ENCODE results near the gene TRAF1. TPM values are rescaled to one million over a fixed set of nuclear protein-coding genes. Genes with fewer than 3 reads are reported as not detected.

TRAF1 gene
- total and polyA plus RNA-seq, 2 donors (not counting 1 experiment from before 2014, with no cell fraction given), result 12.2 to 19.5 TPM

DNA sequence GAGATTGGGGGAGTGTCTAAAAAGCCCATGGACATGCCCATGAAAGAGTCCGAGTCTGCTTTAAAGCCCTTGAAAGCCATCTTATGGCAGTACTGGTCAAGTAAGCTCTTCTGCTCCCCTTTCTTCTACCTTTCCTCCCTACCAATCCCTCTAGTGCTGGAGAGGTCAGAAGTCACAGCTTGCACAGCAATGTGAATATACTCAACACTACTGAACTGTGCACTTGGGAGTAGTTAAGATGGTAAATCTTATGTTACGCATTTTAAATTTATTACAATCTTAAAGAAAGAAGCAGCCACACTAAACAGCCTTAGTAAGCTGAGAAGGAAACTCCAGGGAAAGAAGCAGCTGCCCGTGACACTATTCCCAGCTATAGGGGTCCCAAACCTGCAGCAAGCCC lies 12.3 kb upstream of the TRAF1 start:
- no peak overlapping the region for H3K4me2 ChIP-seq (replicated peaks; ENCODE audit: low read depth, low read length, poor library complexity, severe bottlenecking)
- no peak overlapping the region for H2AFZ ChIP-seq (ENCODE audit: insufficient read depth, low read depth, low read length, poor library complexity, severe bottlenecking)
- ATAC-seq (ENCODE audit: low read depth) (no peak), DNase-seq (no peak)
- Mint-ChIP-seq H3K4me3 (no peak overlapping the region), H3K9me3 (ENCODE audit: insufficient read depth) (no peaks in the 10 kb centered on the region), H3K27ac (no peak overlapping the region), H3K4me1 (peaks cover 31% of the 10 kb centered on the region), H3K27me3 (no peaks in the 10 kb centered on the region)
- no peaks in the 10 kb centered on the region for H3K36me3 ChIP-seq (replicated peaks in 1 of 2; ENCODE audit: control extremely low read depth in 1 of 2, control insufficient read depth in 1 of 2, extremely low read depth in 1 of 2, insufficient read depth in 2 of 2, low read length in 1 of 2)
- H3K27me3 ChIP-seq (replicated peaks in 1 of 4; ENCODE audit: control extremely low read depth in 1 of 4, control insufficient read depth in 3 of 4, insufficient read depth in 4 of 4, low read length in 3 of 4), result no peaks in the 10 kb centered on the region
- ChIA-PET POLR2A (no interaction called here), CTCF (interaction anchor here (0.8 to 9.6 kb wide), 7 partner anchors 16 to 184 kb away, joined by 3 to 102 read pairs (median 6); partner anchors contain the start of genes FBXW2 and PHF19)
- H3K27ac ChIP-seq (ENCODE audit: low read length in 2 of 2), result no peak overlapping the region
- WGBS (ENCODE audit: insufficient coverage), result 100% methylated on average over 2 of the region's 3 CpGs
- no peak for TF ChIP-seq EZH2 (IDR thresholded peaks at IDR 0.05; ENCODE audit: borderline replicate concordance, insufficient read depth, low read depth, low read length, poor library complexity, severe bottlenecking)
- TF ChIP-seq CTCF (IDR thresholded peaks at IDR 0.05), result no peak
- H3K4me1 ChIP-seq (ENCODE audit: control insufficient read depth in 2 of 2, insufficient read depth in 2 of 2, low read length in 2 of 2), result peaks cover 36 to 39% of the 10 kb centered on the region in 2 donors
- H3K9ac ChIP-seq (ENCODE audit: low read length), result no peak overlapping the region
- intact Hi-C loops (cut with micrococcal nuclease), result no loop called here
- no peaks in the 10 kb centered on the region for H3K9me3 ChIP-seq (ENCODE audit: control extremely low read depth in 1 of 3, control insufficient read depth in 2 of 3, insufficient read depth in 1 of 3, low read length in 2 of 3)
- H3K4me3 ChIP-seq (ENCODE audit: control extremely low read depth in 1 of 5, extremely low read depth in 1 of 5, insufficient read depth in 1 of 5, low read depth in 2 of 5, low read length in 4 of 5), result no peak overlapping the region
- no peaks in the 10 kb centered on the region for H4K20me1 ChIP-seq (ENCODE audit: control insufficient read depth, insufficient read depth, low read length, poor library complexity, severe bottlenecking)
- H3K79me2 ChIP-seq (ENCODE audit: control insufficient read depth, insufficient read depth, low read length), result no peaks in the 10 kb centered on the region

DNA sequence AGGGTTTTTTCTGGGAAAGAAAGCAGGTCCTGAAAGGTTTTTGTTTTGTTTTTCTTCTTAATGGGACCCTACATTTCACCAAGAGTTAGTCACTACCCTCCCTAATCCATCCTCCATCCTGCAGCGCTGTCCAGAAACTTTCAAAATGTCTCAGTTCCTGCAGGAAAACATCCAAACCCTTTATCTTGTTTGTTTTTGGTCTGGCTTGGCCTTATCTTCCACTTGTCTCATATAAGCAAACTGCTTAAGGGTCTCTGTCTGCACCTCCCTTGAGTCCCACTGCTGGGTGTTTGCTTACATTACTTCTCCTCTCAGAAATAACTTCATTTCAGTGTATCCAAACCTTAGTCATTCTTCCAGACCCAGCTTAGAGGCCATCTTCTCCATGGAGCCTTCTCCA lies 11.0 kb upstream of the TRAF1 start:
- DNase-seq, result no peak
- intact Hi-C loops (cut with micrococcal nuclease), result no loop called here
- H3K36me3 ChIP-seq (replicated peaks in 1 of 2; ENCODE audit: control extremely low read depth in 1 of 2, control insufficient read depth in 1 of 2, extremely low read depth in 1 of 2, insufficient read depth in 2 of 2, low read length in 1 of 2), result no peaks in the 10 kb centered on the region
- no peak overlapping the region for H3K4me2 ChIP-seq (replicated peaks; ENCODE audit: low read depth, low read length, poor library complexity, severe bottlenecking)
- H3K9ac ChIP-seq (ENCODE audit: low read length), result no peak overlapping the region
- ChIA-PET POLR2A (no interaction called here), CTCF (interaction anchor here (0.5 to 9.6 kb wide), 18 partner anchors 9 to 513 kb away, joined by 3 to 102 read pairs (median 5); partner anchors contain the start of gene PHF19)
- H2AFZ ChIP-seq (ENCODE audit: insufficient read depth, low read depth, low read length, poor library complexity, severe bottlenecking), result no peak overlapping the region
- H3K27ac Mint-ChIP-seq, result peak overlapping the region; percentile 15
- no peaks in the 10 kb centered on the region for H3K9me3 ChIP-seq (ENCODE audit: control extremely low read depth in 1 of 3, control insufficient read depth in 2 of 3, insufficient read depth in 1 of 3, low read length in 2 of 3)
- H3K4me1 ChIP-seq (ENCODE audit: control insufficient read depth in 2 of 2, insufficient read depth in 2 of 2, low read length in 2 of 2), result peaks cover 45 to 47% of the 10 kb centered on the region in 2 donors
- H3K4me3 Mint-ChIP-seq, result no peak overlapping the region
- H3K27me3 ChIP-seq (replicated peaks in 1 of 4; ENCODE audit: control extremely low read depth in 1 of 4, control insufficient read depth in 3 of 4, insufficient read depth in 4 of 4, low read length in 3 of 4), result no peaks in the 10 kb centered on the region
- ATAC-seq (ENCODE audit: low read depth), result no peak
- H4K20me1 ChIP-seq (ENCODE audit: control insufficient read depth, insufficient read depth, low read length, poor library complexity, severe bottlenecking), result no peaks in the 10 kb centered on the region
- H3K27ac ChIP-seq (ENCODE audit: low read length in 2 of 2), result no peak overlapping the region
- peaks cover 41% of the 10 kb centered on the region for H3K4me1 Mint-ChIP-seq
- H3K9me3 Mint-ChIP-seq (ENCODE audit: insufficient read depth), result no peaks in the 10 kb centered on the region
- TF ChIP-seq EZH2 (IDR thresholded peaks at IDR 0.05; ENCODE audit: borderline replicate concordance, insufficient read depth, low read depth, low read length, poor library complexity, severe bottlenecking), result no peak
- TF ChIP-seq CTCF (IDR thresholded peaks at IDR 0.05), result no peak
- 100% methylated on average over 1 of the region's 1 CpG for WGBS (ENCODE audit: insufficient coverage)
- H3K79me2 ChIP-seq (ENCODE audit: control insufficient read depth, insufficient read depth, low read length), result no peaks in the 10 kb centered on the region
- H3K4me3 ChIP-seq (ENCODE audit: control extremely low read depth in 1 of 5, extremely low read depth in 1 of 5, insufficient read depth in 1 of 5, low read depth in 2 of 5, low read length in 4 of 5), result no peak overlapping the region
- H3K27me3 Mint-ChIP-seq, result no peaks in the 10 kb centered on the region

All from B cell (primary cell).